Naive thymus-derived CD8-positive, alpha-beta T cell (primary cell): ENCODE measurements around the gene BCKDK. TPM values are rescaled to one million over a fixed set of nuclear protein-coding genes. Genes with fewer than 3 reads are reported as not detected.

Experiments used
- ATAC-seq, 2 donors: fragments of 150-1000 bp; cut with Tn5 transposase in 1 of 2; sonication (Bioruptor Pico), chemical (Tn5 transposase) in 1 of 2; 1 replicate in 1 of 2; 2 replicates in 1 of 2; pipeline ENCODE4 v1.10.0; 2021; ENCODE audit warnings: mild to moderate bottlenecking in 2 of 2, moderate library complexity in 2 of 2
- POLR2A ChIA-PET: fragments of 350-600 bp; sonication (Branson Sonifier 250); formaldehyde crosslinking; loops from one replicate; lab custom pipeline; 2021; ENCODE audit warnings: antibody characterized with exemption; lab: Charles Lee
- DNase-seq, 10 donors: peaks; one replicate each; pipeline versions ENCODE4 v3.0.0 to v3.0.0-alpha.2; 2020 to 2022
- H3K27ac Mint-ChIP-seq, 10 donors: one replicate each; pipeline ENCODE4 v1.8.0; 2020 to 2022; ENCODE audit warnings: mild to moderate bottlenecking in 10 of 10, mixed read lengths in 10 of 10, moderate library complexity in 4 of 10, inconsistent platforms in 1 of 10
- H3K27me3 Mint-ChIP-seq, 5 donors: one replicate each; pipeline ENCODE4 v1.8.0; 2021 to 2022; ENCODE audit warnings: mixed read lengths in 5 of 5
- H3K36me3 Mint-ChIP-seq, 3 donors: one replicate each; pipeline ENCODE4 v1.8.0; 2020 to 2022; ENCODE audit warnings: mixed read lengths in 3 of 3, mild to moderate bottlenecking in 2 of 3, inconsistent platforms in 1 of 3
- H3K4me1 Mint-ChIP-seq, 4 donors: one replicate each; pipeline ENCODE4 v1.8.0; 2021 to 2022; ENCODE audit warnings: mixed read lengths in 4 of 4
- H3K4me3 Mint-ChIP-seq, 10 donors: one replicate each; pipeline ENCODE4 v1.8.0; 2020 to 2022; ENCODE audit warnings: mild to moderate bottlenecking in 10 of 10, mixed read lengths in 10 of 10, moderate library complexity in 6 of 10, inconsistent platforms in 1 of 10
- H3K9me3 Mint-ChIP-seq, 9 donors: one replicate each; pipeline ENCODE4 v1.8.0; 2020 to 2022; ENCODE audit warnings: mixed read lengths in 9 of 9, mild to moderate bottlenecking in 3 of 9, inconsistent platforms in 1 of 9, moderate library complexity in 1 of 9
- polyA plus RNA-seq, 3 donors: library from polyadenylated mRNA; unstranded; fragments of 300-500 nt; fragmentation: Illumina TruSeq; gene quantifications; one replicate each; pipeline ENCODE4 v1.2.3, GENCODE V29; 2021
- total RNA-seq, 8 experiments: library from RNA in 2 of 8; stranded (reverse) in 2 of 8; gene quantifications; one replicate each; pipeline ENCODE4 v1.2.3 and lab custom pipeline; 2021 to 2026

BCKDK gene
- total and polyA plus RNA-seq, 5 experiments from 2014 or later = 17.1 to 30.8 (median 20.8) TPM

DNA sequence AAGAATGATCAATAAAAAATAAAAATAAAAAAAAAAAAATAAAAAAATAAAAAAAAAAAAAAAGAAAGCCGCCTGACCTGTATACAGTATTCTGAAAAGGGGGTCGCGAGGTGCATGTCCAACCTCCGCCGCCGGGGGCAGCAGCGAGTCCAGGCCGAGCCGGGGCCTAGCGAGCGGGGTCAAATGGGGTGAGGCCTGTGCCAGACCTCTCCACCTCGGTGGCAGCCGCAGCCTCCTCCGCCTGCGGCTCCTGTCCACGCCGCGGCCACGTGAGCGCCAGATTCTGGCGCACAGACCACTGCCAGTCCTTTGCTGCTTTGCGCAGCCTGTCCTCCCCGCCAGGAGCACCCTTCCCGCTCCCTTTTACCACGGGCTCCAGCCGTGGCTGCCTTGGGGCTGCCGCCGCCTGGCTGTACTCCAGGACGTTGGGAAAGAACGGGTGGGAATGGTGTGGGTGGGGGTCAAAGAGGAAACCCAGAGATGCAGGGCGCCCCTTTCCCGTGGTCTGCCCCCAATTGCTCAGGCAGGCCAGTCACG, 2.4 kb upstream of the BCKDK start:
- H3K27ac Mint-ChIP-seq = peak overlapping the region in 6 of 10 donors; percentile 43 to 72 (median 58)
- peak; percentile 74 to 84 for ATAC-seq
- H3K9me3 Mint-ChIP-seq = no peaks in the 10 kb centered on the region
- DNase-seq = peak; percentile 73 to 85 (median 80)
- peaks cover 0 to 9% (median 2%) of the 10 kb centered on the region in 3 donors for H3K36me3 Mint-ChIP-seq
- peak overlapping the region in 8 of 10 donors; percentile 33 to 69 (median 50) for H3K4me3 Mint-ChIP-seq
- POLR2A ChIA-PET = no interaction called here
- no peaks in the 10 kb centered on the region for H3K27me3 Mint-ChIP-seq
- H3K4me1 Mint-ChIP-seq = peaks cover 8 to 23% (median 20%) of the 10 kb centered on the region in 4 donors

DNA sequence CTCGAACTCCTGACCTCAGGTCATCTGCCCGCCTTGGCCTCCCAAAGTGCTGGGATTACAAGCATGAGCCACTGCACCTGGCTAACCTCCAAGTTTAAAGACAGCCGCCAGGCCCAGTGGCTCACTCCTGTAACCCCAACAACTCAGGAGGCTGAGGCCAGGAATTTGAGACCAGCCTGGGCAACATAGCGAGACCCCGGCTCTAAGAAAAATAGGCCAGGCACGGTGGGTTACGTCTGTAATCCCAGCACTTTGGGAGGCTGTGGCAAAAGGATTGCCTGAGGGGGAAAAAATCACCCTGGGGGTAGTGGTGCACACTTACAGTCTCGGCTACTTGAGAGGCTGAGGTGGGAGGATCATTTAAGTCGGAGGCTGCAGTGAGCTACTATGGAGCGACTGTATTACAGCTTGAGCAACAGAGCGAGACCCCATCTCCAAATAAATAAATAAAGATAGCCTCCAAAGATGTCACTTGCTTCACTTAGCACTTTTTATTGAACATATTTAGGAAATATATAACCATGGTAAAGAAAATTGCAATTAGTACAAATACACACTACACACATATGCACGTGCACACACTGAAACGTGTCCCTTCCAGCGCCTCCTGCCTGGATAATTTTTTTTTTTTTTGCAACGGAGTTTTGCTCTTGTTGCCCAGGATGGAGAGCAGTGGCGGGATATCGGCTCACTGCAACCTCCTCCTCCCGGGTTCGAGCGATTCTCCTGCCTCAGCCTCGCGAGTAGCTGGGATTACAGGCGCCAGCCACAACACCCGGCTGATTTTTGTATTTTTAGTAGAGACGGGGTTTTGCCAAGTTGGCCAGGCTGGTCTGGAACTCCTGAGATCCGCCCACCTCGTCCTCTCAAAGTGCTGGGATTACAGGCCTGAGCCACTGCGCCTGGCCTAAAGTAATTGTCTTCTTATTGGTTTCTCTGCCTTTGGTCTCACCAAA, 1.4 kb upstream of the BCKDK start:
- Mint-ChIP-seq H3K27ac (peak overlapping the region in 2 of 10 donors; percentile 52 to 93), H3K27me3 (no peaks in the 10 kb centered on the region), H3K4me1 (peaks cover 8 to 23% (median 20%) of the 10 kb centered on the region in 4 donors), H3K9me3 (no peaks in the 10 kb centered on the region), H3K36me3 (peaks cover 0 to 15% (median 2%) of the 10 kb centered on the region in 3 donors), H3K4me3 (peak overlapping the region in 8 of 10 donors; percentile 82 to 89 (median 87))
- DNase-seq = no peak
- no peak for ATAC-seq
- POLR2A ChIA-PET = interaction anchor here (0.6 to 6.0 kb wide), 2 partner anchors 38 to 73 kb away, joined by 3 to 28 read pairs; partner anchors contain the start of gene FUS

DNA sequence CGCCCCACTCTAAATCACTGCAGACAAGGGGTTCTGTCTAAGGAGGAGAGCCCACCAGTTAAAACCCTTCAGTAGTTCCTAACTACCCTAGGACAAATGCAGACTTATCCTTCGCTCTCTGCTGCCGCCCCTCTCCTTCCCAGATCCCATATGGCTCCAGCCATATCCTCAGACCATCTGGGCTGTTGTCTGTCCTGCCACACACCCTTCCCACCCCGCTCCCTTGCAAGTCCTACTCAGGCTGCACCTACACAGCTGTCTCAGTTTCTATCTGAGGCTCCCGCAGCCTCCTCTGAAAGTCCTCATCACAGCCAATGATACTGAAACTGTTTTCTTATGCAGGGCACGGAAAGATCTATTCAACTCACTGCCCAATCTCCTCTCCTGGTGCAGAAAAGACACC, 720 bp upstream of the BCKDK start:
- POLR2A ChIA-PET = interaction anchor here (0.6 to 6.0 kb wide), 3 partner anchors 10 to 113 kb away, joined by 4 to 28 read pairs (median 7); partner anchors contain the start of genes FUS and KAT8
- Mint-ChIP-seq H3K36me3 (peaks cover 0 to 20% (median 2%) of the 10 kb centered on the region in 3 donors), H3K9me3 (no peaks in the 10 kb centered on the region), H3K4me3 (peak overlapping the region; percentile 77 to 89 (median 85)), H3K27me3 (no peaks in the 10 kb centered on the region), H3K4me1 (peaks cover 8 to 23% (median 20%) of the 10 kb centered on the region in 4 donors), H3K27ac (peak overlapping the region; percentile 55 to 93 (median 86))
- no peak for ATAC-seq
- DNase-seq = no peak

DNA sequence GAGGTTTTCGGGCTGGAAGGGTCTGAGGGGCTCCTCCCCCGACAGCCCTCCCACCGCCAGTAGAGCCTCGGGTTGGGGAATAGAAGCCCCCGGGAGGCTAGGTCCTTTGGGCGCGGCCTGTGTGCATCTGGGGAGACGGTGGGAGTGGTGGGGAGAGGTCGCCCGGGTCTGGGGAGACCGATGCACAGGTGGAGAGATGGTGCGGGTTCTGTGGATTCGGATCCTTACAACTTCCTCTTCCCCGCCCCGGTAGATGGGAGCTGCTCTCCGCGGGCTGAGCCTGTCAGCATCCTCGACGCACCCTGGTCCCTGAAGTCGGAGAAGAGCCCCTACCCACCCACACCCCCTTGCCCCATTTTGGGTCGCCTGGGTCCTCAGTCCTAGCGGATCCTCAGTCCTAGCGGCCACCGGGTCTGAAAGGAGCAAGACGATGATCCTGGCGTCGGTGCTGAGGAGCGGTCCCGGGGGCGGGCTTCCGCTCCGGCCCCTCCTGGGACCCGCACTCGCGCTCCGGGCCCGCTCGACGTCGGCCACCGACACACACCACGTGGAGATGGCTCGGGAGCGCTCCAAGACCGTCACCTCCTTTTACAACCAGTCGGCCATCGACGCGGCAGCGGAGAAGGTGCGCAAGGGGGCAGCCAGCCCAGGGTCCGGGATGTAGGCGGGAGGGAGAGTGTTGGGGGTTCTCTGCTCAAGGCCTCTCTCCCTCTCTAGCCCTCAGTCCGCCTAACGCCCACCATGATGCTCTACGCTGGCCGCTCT, 790 bp downstream of the BCKDK start:
- POLR2A ChIA-PET = interaction anchor here (1.1 to 6.0 kb wide), 2 partner anchors 8 to 70 kb away, joined by 5 to 28 read pairs; partner anchors contain the start of genes FUS and KAT8
- H3K27ac Mint-ChIP-seq = peak overlapping the region in 3 of 10 donors; percentile 36 to 84 (median 84)
- peak overlapping the region; percentile 67 to 90 (median 84) for H3K4me3 Mint-ChIP-seq
- no peak for ATAC-seq
- peaks cover 0 to 21% (median 2%) of the 10 kb centered on the region in 3 donors for H3K36me3 Mint-ChIP-seq
- H3K4me1 Mint-ChIP-seq = peaks cover 8 to 28% (median 22%) of the 10 kb centered on the region in 4 donors
- no peak for DNase-seq
- H3K9me3 Mint-ChIP-seq = no peaks in the 10 kb centered on the region
- H3K27me3 Mint-ChIP-seq = no peaks in the 10 kb centered on the region

DNA sequence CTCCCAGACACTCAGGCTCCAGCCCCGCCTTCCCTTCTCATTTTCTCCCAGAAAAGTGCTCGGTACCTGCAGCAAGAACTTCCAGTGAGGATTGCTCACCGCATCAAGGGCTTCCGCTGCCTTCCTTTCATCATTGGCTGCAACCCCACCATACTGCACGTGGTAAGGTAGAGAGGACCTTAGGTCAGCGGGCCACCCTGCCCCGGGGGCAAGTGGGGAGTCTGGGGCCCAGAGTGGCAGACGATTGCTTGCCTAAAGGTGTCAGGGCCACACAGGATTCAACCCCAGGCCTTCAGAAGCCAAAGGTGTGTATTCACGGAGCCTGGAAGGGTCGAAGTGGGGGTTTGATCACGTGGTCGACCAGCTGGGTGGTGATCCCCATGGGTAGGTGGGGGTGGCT, 1.4 kb downstream of the BCKDK start:
- H3K27ac Mint-ChIP-seq = peak overlapping the region in 4 of 10 donors; percentile 36 to 91 (median 84)
- POLR2A ChIA-PET = interaction anchor here (1.0 to 6.0 kb wide), 5 partner anchors 8 to 379 kb away, joined by 3 to 28 read pairs (median 4); partner anchors contain the start of genes FUS and KAT8

DNA sequence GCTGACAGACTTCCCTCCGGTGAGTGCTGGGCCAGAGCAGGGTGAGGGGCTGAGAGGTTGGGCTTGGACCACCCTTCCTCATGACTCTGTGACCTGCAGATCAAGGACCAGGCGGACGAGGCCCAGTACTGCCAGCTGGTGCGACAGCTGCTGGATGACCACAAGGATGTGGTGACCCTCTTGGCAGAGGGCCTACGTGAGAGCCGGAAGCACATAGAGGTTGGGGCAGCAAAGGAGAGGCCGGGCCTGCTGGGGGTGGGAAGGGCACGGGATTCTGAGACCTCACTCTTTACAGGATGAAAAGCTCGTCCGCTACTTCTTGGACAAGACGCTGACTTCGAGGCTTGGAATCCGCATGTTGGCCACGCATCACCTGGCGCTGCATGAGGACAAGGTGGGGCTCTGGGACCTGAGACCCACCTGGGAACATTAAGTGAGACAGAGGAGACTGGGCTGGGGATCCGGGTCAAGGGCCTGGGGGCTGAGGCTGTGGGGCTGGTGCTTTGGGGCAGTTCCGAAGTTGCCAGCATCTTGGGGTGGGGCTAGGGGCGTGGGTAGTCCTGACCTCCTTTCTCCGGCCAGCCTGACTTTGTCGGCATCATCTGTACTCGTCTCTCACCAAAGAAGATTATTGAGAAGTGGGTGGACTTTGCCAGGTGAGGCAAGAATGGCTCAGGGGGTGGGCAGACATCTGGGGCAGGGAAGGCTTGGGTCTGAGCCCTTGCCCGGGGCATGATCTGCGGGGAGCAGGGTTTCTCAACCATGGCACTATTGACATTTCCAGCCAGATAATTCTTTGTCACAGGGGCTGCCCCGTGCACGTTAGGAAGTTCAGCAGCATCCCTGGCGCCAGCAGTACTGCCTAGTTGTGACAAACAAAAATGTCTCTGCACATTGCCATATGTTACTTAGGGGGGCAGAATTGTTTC, 2.2 kb downstream of the BCKDK start:
- POLR2A ChIA-PET = interaction anchor here (1.0 to 6.0 kb wide), 5 partner anchors 7 to 378 kb away, joined by 3 to 28 read pairs (median 4); partner anchors contain the start of genes FUS and KAT8
- Mint-ChIP-seq H3K27me3 (no peaks in the 10 kb centered on the region), H3K4me1 (peaks cover 10 to 30% (median 24%) of the 10 kb centered on the region in 4 donors), H3K4me3 (peak overlapping the region in 9 of 10 donors; percentile 2 to 90 (median 72)), H3K9me3 (no peaks in the 10 kb centered on the region), H3K27ac (peak overlapping the region in 7 of 10 donors; percentile 7 to 91 (median 58)), H3K36me3 (peaks cover 0 to 21% (median 2%) of the 10 kb centered on the region in 3 donors)
- DNase-seq (no peak), ATAC-seq (no peak)

More for the DNA sequence above, 1.4 kb downstream of the BCKDK start:
- Mint-ChIP-seq H3K9me3 (no peaks in the 10 kb centered on the region), H3K4me3 (peak overlapping the region; percentile 67 to 90 (median 82)), H3K4me1 (peaks cover 8 to 28% (median 24%) of the 10 kb centered on the region in 4 donors), H3K36me3 (peaks cover 0 to 21% (median 2%) of the 10 kb centered on the region in 3 donors), H3K27me3 (no peaks in the 10 kb centered on the region)
- DNase-seq (no peak), ATAC-seq (no peak)

DNA sequence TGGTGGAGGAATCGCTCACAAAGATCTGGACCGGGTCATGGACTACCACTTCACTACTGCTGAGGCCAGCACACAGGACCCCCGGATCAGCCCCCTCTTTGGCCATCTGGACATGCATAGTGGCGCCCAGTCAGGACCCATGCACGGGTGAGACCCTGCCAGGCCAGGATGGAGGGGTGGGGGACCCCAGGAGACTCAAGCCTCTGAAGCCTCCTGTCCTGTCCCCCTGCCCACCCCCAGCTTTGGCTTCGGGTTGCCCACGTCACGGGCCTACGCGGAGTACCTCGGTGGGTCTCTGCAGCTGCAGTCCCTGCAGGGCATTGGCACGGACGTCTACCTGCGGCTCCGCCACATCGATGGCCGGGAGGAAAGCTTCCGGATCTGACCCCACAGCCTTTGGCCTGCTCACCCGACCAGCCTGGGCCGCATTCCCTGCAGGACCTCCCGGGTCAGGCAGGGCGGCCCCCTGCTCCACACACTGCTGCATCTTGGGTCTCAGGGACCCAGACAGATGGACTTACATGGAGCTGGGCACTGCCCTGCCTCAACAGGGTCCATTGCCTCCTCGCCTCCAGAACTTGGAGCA, 3.8 kb downstream of the BCKDK start:
- Mint-ChIP-seq H3K4me3 (peak overlapping the region in 1 of 10 donors; percentile 75), H3K36me3 (peaks cover 0 to 21% (median 2%) of the 10 kb centered on the region in 3 donors), H3K27ac (peak overlapping the region in 1 of 10 donors; percentile 3), H3K27me3 (no peaks in the 10 kb centered on the region), H3K4me1 (peaks cover 8 to 28% (median 21%) of the 10 kb centered on the region in 4 donors), H3K9me3 (no peaks in the 10 kb centered on the region)
- ATAC-seq (no peak), DNase-seq (no peak)
- POLR2A ChIA-PET = interaction anchor here (0.5 to 6.0 kb wide), 4 partner anchors 28 to 140 kb away, joined by 3 to 28 read pairs (median 4); partner anchors contain the start of genes FUS and ZNF668

DNA sequence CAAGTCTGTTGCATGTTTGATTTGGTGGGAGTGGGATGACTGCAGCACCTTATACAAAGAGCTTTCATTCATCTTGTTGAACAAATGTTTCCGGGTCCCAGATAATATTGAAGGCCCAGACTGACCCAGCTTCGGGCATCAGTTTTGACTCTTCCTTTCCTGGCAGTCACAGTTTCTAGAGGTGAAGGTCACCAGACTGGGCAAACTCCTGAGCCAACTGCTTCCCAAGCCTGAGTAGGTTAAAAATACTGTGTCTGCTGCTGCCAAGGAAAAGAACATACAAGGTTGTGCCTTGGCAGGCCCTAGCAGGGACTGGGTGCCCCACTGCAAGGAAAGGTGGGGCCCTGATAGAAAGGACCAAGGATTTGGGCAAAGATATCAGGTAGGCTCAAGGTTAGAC, 4.5 kb downstream of the BCKDK start:
- H3K4me3 Mint-ChIP-seq = peak overlapping the region in 1 of 10 donors; percentile 14
- no peak for ATAC-seq
- peak overlapping the region in 4 of 10 donors; percentile 3 to 66 (median 49) for H3K27ac Mint-ChIP-seq
- peaks cover 0 to 21% (median 2%) of the 10 kb centered on the region in 3 donors for H3K36me3 Mint-ChIP-seq
- H3K4me1 Mint-ChIP-seq = peaks cover 8 to 26% (median 18%) of the 10 kb centered on the region in 4 donors
- no peaks in the 10 kb centered on the region for H3K9me3 Mint-ChIP-seq
- POLR2A ChIA-PET = interaction anchor here (1.0 to 1.7 kb wide), 3 partner anchors 30 to 65 kb away, joined by 3 to 6 read pairs (median 5); partner anchors contain the start of gene ZNF668
- DNase-seq = no peak
- H3K27me3 Mint-ChIP-seq = no peaks in the 10 kb centered on the region

DNA sequence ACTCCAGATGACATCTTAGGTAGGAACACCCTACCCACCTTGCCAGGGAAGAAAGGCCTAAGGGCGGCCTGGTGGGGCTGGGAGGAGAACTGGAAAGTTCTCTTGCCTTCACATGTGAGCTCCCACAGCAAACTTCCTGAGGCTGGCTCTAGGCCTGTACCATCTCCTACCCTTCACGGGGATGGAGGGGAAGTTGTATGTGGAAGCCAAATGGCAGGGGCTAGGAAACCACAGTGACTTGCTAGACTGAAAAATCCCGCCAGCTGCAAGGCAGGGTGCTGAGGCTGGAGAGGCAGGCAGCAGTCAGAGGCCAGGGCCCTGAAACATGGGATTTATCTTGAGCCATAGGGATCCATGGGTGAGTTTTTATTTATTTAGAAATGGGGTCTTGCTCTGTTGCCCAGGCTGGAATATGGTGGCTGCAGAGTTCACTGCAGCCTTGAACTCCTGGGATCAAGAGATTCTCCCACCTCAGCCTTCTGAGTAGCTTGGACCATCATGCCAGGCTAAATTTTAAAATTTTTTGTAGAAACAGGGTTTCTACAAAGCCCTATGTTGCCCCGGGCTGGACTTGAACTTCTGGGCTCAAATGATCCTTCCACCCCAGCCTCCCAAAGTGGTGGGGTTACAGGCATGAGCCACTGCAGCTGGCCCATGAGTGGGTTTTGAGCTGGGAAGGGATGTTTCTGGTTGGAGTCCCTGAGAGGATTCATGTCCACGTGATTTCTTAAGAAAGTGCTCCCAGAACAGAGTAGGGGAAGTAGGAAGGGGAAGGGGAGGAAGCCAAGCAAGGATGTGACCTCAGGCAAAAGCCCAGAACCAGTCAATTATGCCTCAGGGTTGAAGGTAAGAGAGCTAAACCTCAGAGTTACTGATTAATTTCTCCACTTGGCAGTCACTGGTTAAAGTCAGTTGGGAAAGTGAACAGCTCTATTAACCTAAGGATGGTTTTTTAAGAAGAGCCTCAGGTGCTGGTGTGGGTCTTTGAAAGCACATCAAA, 5.2 kb downstream of the BCKDK start:
- Mint-ChIP-seq H3K36me3 (peaks cover 0 to 21% (median 2%) of the 10 kb centered on the region in 3 donors), H3K9me3 (no peaks in the 10 kb centered on the region), H3K27me3 (no peaks in the 10 kb centered on the region), H3K4me3 (peak overlapping the region in 3 of 10 donors; percentile 19 to 50 (median 20)), H3K27ac (peak overlapping the region in 4 of 10 donors; percentile 15 to 69 (median 34)), H3K4me1 (peaks cover 9 to 28% (median 20%) of the 10 kb centered on the region in 4 donors)
- DNase-seq (no peak), ATAC-seq (no peak)
- POLR2A ChIA-PET = interaction anchor here (1.4 to 1.7 kb wide), 2 partner anchors 29 to 65 kb away, joined by 5 to 6 read pairs; no protein-coding TSS in a partner anchor
